Prostate gland (tissue), 2 donors: ENCODE results near the gene RNF213. TPM values are rescaled to one million over a fixed set of nuclear protein-coding genes. Genes with fewer than 3 reads are reported as not detected.

Experiments used
- DNase-seq: peaks from one replicate; pipeline ENCODE4 v3.0.0-alpha.2; 2019; ENCODE audit warnings: low spot score
- H3K27ac ChIP-seq, 2 donors: fragments of 200-600 bp; sonication (generic); 2 replicates each; pipeline ENCODE4 v1.5.1; 2017 to 2019
- H3K27me3 ChIP-seq: fragments of 200-600 bp; sonication (generic); replicated peaks from 2 replicates; pipeline ENCODE4 v1.5.1; 2019; ENCODE audit not compliant: insufficient read depth
- H3K36me3 ChIP-seq, 2 donors: fragments of 200-600 bp; sonication (generic); 1 replicate in 1 of 2; 2 replicates in 1 of 2; pipeline versions ENCODE4 v1.5.1 to v1.8.1; 2017 to 2019
- H3K4me1 ChIP-seq: fragments of 200-600 bp; sonication (generic); replicated peaks from 2 replicates; pipeline ENCODE4 v1.5.1; 2019
- H3K4me3 ChIP-seq, 2 donors: fragments of 200-600 bp; sonication (generic); 2 replicates each; pipeline ENCODE4 v1.5.1; 2017 to 2019
- H3K9me3 ChIP-seq: fragments of 200-600 bp; sonication (generic); 2 replicates; pipeline ENCODE4 v1.5.1; 2017
- CTCF ChIP-seq, 4 experiments: fragments of 200-600 bp in 2 of 4; fragments of 450-650 bp in 2 of 4; sonication (generic) in 2 of 4; IDR thresholded peaks; 1 replicate in 3 of 4; 2 replicates in 1 of 4; pipeline ENCODE4 v1.5.1; 2016 to 2019; ENCODE audit warnings: antibody characterized with exemption in 4 of 4, mild to moderate bottlenecking in 2 of 4, moderate library complexity in 2 of 4
- POLR2A ChIP-seq: fragments of 450-650 bp; IDR thresholded peaks from one replicate; pipeline ENCODE4 v1.6.1; 2016; ENCODE audit warnings: antibody characterized with exemption, mild to moderate bottlenecking
- POLR2AphosphoS5 ChIP-seq: sonication (generic); formaldehyde crosslinking; IDR thresholded peaks from one replicate; pipeline ENCODE4 v1.6.1; 2017; ENCODE audit warnings: antibody characterized with exemption
- WGBS: methylation state at CpG from one replicate; pipeline ENCODE4 v1.1.5; 2018; 5-methylcytosine and 5-hydroxymethylcytosine counted together
- intact Hi-C: fragments of 100-400 bp; cut with DNase I; formaldehyde crosslinking; loops from one replicate; pipeline ENCODE4 v1.14.2; 2022
- total RNA-seq, 2 donors: library from RNA; depleted of rRNA; stranded (reverse); fragments of >200 nt; gene quantifications; one replicate each; pipeline ENCODE4 v1.1.0, GENCODE V29; 2016

RNF213 gene
- total RNA-seq, 2 donors from 2014 or later, result 57.7 to 112 TPM

- no peak overlapping the region for H3K4me3 ChIP-seq
- peaks cover 19 to 22% of the 10 kb centered on the region in 2 donors for H3K36me3 ChIP-seq
- intact Hi-C loops, result no loop called here
- no peaks in the 10 kb centered on the region for H3K27me3 ChIP-seq
- no peak for TF ChIP-seq CTCF (IDR thresholded peaks at IDR 0.05)
- no peak for TF ChIP-seq POLR2AphosphoS5
- no peak for TF ChIP-seq POLR2A
- WGBS, result 84% methylated on average over 4 of the region's 4 CpGs
- H3K9me3 ChIP-seq, result no peaks in the 10 kb centered on the region
- H3K4me1 ChIP-seq, result no peaks in the 10 kb centered on the region
- DNase-seq, result no peak
- no peak overlapping the region for H3K27ac ChIP-seq
Measured at GRCh38 chr17:80376531-80376930, 115.9 kb downstream of the RNF213 start.

GRCh38 chr17:80377798-80378197, 117.1 kb downstream of the RNF213 start:
- TF ChIP-seq POLR2AphosphoS5, result no peak
- no peak for TF ChIP-seq POLR2A
- TF ChIP-seq CTCF (IDR thresholded peaks at IDR 0.05), result no peak
- Histone ChIP-seq H3K27ac (no peak overlapping the region), H3K9me3 (no peaks in the 10 kb centered on the region), H3K36me3 (peaks cover 17 to 23% of the 10 kb centered on the region in 2 donors), H3K4me1 (no peaks in the 10 kb centered on the region), H3K27me3 (no peaks in the 10 kb centered on the region), H3K4me3 (no peak overlapping the region)
- no peak for DNase-seq
- intact Hi-C loops, result no loop called here
- 85% methylated on average over 9 of the region's 9 CpGs for whole genome bisulfite sequencing

- H3K4me1 ChIP-seq, result no peaks in the 10 kb centered on the region
- H3K9me3 ChIP-seq, result no peaks in the 10 kb centered on the region
- no peak for DNase-seq
- no peak overlapping the region for H3K27ac ChIP-seq
- intact Hi-C loops, result no loop called here
- no peak overlapping the region for H3K4me3 ChIP-seq
- no peaks in the 10 kb centered on the region for H3K27me3 ChIP-seq
- H3K36me3 ChIP-seq, result peaks cover 10 to 20% of the 10 kb centered on the region in 2 donors
- 91% methylated on average over 9 of the region's 9 CpGs for WGBS
- TF ChIP-seq POLR2A, result no peak
- TF ChIP-seq POLR2AphosphoS5, result no peak
- no peak for TF ChIP-seq CTCF (IDR thresholded peaks at IDR 0.05)
Measured at GRCh38 chr17:80379348-80379747, 118.7 kb downstream of the RNF213 start.

- 86% methylated on average over 6 of the region's 6 CpGs for WGBS
- no peak for TF ChIP-seq POLR2A
- no peak for TF ChIP-seq CTCF (IDR thresholded peaks at IDR 0.05)
- TF ChIP-seq POLR2AphosphoS5, result no peak
- intact Hi-C loops, result no loop called here
Measured at GRCh38 chr17:80380068-80380467, 119.4 kb downstream of the RNF213 start.

GRCh38 chr17:80380555-80381002, 119.9 kb downstream of the RNF213 start:
- H3K27me3 ChIP-seq, result no peaks in the 10 kb centered on the region
- 63% methylated on average over 21 of the region's 21 CpGs for WGBS
- H3K36me3 ChIP-seq, result peaks cover 13 to 20% of the 10 kb centered on the region in 2 donors
- DNase-seq, result no peak
- intact Hi-C loops, result no loop called here
- H3K9me3 ChIP-seq, result no peaks in the 10 kb centered on the region
- H3K4me3 ChIP-seq, result no peak overlapping the region
- no peaks in the 10 kb centered on the region for H3K4me1 ChIP-seq
- H3K27ac ChIP-seq, result no peak overlapping the region
- no peak for TF ChIP-seq CTCF (IDR thresholded peaks at IDR 0.05)
- no peak for TF ChIP-seq POLR2A
- TF ChIP-seq POLR2AphosphoS5, result no peak

More at GRCh38 chr17:80380068-80380467, 119.4 kb downstream of the RNF213 start:
- no peak for DNase-seq
- Histone ChIP-seq H3K4me3 (no peak overlapping the region), H3K36me3 (peaks cover 12 to 20% of the 10 kb centered on the region in 2 donors), H3K4me1 (no peaks in the 10 kb centered on the region), H3K27ac (no peak overlapping the region), H3K27me3 (no peaks in the 10 kb centered on the region), H3K9me3 (no peaks in the 10 kb centered on the region)
